ENCODE results near the gene RPL28. TPM values are rescaled to one million over a fixed set of nuclear protein-coding genes. Genes with fewer than 3 reads are reported as not detected.

RPL28 gene
- total and polyA plus RNA-seq, 10 of the 15 experiments (the other 5 are each of a cell fraction or from before 2014, with no cell fraction given) = 260 to 3,542 (median 891) TPM

DNA sequence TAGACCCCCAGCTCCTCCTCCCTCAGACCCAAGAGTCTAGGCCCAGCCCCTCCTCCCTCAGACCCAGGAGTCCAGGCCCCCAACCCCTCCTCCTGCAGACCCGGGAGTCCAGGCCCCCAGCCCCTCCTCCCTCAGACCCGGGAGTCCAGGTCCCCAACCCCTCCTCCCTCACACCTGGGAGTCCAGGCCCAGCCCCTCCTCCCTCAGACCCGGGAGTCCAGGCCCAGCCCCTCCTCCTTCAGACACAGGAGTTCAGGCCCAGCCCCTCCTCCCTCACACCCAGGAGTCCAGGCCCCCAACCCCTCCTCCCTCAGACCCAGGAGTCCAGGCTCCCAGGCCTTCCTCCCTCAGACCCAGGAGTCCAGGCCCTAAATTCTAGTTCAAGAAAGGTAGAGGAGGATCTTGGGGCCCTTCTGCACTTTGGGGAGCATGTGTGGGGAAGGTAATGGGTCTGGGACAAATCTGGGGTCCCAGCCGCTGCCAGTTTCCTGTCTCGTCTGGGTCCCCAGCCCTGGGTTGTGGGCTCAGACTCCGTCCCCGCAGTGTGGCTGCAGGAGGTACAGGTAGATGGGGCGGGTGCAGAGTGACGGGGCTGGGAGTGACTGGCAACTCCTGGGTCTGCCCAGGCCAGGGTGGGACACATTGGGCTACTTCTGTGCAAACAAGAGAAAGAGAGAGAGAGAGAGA, 12.3 kb upstream of the RPL28 start:
- in situ Hi-C loops (cut with MboI) (no loop called here), intact Hi-C loops (cut with micrococcal nuclease; ENCODE audit: unreplicated experiment) (no loop called here)
- H3K27me3 ChIP-seq (replicated peaks in 1 of 2; ENCODE audit: control insufficient read depth in 2 of 2, insufficient read depth in 2 of 2, low read length in 1 of 2) = peaks cover 3 to 10% of the 10 kb centered on the region in 2 experiments
- no TSS peak for BruUV-seq (replicated peaks)
- no peaks in the 10 kb centered on the region for H3K4me1 ChIP-seq (ENCODE audit: control insufficient read depth, insufficient read depth, low read length)
- no peaks in the 10 kb centered on the region for H4K20me1 ChIP-seq (ENCODE audit: control insufficient read depth, insufficient read depth)
- ChIA-PET SMC1A (ENCODE audit: uncharacterized antibody, unreplicated experiment) (no interaction called here), POLR2A (no interaction called here), CTCF (no interaction called here), RAD21 (ENCODE audit: unreplicated experiment) (no interaction called here)
- H3K9ac ChIP-seq (ENCODE audit: control insufficient read depth, insufficient read depth, low read length) = no peak overlapping the region
- H3K79me2 ChIP-seq (ENCODE audit: control insufficient read depth, insufficient read depth, low read length) = no peaks in the 10 kb centered on the region
- H3K36me3 ChIP-seq (ENCODE audit: control insufficient read depth in 2 of 2, insufficient read depth in 2 of 2, low read length in 1 of 2) = no peaks in the 10 kb centered on the region
- no peak for ATAC-seq
- FAIRE-seq = no peak
- H3K27ac ChIP-seq (ENCODE audit: control insufficient read depth, insufficient read depth) = no peak overlapping the region
- DNase-seq (ENCODE audit: low read depth, low spot score) = no peak
- 48% methylated on average over 6 of the region's 9 CpGs for WGBS (ENCODE audit: insufficient coverage, insufficient replicate concordance, low lambda C conversion rate, missing lambda C conversion rate)
- H3K4me3 ChIP-seq = no peak overlapping the region
- H2AFZ ChIP-seq (ENCODE audit: control insufficient read depth, low read depth, low read length) = no peak overlapping the region
- TF ChIP-seq EED (IDR thresholded peaks at IDR 0.05; ENCODE audit: low read depth) (no peak), SP1 (IDR thresholded peaks at IDR 0.05; ENCODE audit: low read depth, low read length) (no peak), BACH1 (IDR thresholded peaks at IDR 0.05; ENCODE audit: borderline replicate concordance) (no peak), LARP7 (IDR thresholded peaks at IDR 0.05) (no peak), MYC (IDR thresholded peaks at IDR 0.05; ENCODE audit: insufficient read depth, insufficient read length, insufficient replicate concordance, low read length, severe bottlenecking) (no peak), PAX8 (IDR thresholded peaks at IDR 0.05) (no peak), YY1 (IDR thresholded peaks at IDR 0.05; ENCODE audit: low read depth, low read length) (no peak)
- TF ChIP-seq, protein P1, sequence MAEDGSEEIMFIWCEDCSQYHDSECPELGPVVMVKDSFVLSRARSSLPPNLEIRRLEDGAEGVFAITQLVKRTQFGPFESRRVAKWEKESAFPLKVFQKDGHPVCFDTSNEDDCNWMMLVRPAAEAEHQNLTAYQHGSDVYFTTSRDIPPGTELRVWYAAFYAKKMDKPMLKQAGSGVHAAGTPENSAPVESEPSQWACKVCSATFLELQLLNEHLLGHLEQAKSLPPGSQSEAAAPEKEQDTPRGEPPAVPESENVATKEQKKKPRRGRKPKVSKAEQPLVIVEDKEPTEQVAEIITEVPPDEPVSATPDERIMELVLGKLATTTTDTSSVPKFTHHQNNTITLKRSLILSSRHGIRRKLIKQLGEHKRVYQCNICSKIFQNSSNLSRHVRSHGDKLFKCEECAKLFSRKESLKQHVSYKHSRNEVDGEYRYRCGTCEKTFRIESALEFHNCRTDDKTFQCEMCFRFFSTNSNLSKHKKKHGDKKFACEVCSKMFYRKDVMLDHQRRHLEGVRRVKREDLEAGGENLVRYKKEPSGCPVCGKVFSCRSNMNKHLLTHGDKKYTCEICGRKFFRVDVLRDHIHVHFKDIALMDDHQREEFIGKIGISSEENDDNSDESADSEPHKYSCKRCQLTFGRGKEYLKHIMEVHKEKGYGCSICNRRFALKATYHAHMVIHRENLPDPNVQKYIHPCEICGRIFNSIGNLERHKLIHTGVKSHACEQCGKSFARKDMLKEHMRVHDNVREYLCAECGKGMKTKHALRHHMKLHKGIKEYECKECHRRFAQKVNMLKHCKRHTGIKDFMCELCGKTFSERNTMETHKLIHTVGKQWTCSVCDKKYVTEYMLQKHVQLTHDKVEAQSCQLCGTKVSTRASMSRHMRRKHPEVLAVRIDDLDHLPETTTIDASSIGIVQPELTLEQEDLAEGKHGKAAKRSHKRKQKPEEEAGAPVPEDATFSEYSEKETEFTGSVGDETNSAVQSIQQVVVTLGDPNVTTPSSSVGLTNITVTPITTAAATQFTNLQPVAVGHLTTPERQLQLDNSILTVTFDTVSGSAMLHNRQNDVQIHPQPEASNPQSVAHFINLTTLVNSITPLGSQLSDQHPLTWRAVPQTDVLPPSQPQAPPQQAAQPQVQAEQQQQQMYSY (CRISPR knock-in tag; IDR thresholded peaks at IDR 0.05) = no peak
- H3K4me2 ChIP-seq (ENCODE audit: control insufficient read depth, insufficient read depth) = no peak overlapping the region
- H3K9me3 ChIP-seq (replicated peaks; ENCODE audit: control insufficient read depth, insufficient read depth, low read length) = no peaks in the 10 kb centered on the region
